LNCaP clone FGC (cell line): Measurements from ENCODE around the gene NFX1.

Source experiments
- DNase-seq: peaks from one replicate; pipeline ENCODE4 v3.0.0-alpha.2; 2011; ENCODE audit warnings: low read depth
- H3K4me3 ChIP-seq: 2 replicates; pipeline ENCODE4 v1.5.1; 2011; ENCODE audit warnings: mild to moderate bottlenecking, low read depth, low read length, control low read depth
- CTCF ChIP-seq: IDR thresholded peaks from 2 replicates; pipeline ENCODE4 v1.5.1; 2012; ENCODE audit warnings: mild to moderate bottlenecking; ENCODE audit not compliant: control insufficient read depth, insufficient read depth; ENCODE audit errors: extremely low read depth

The NFX1 gene

GRCh38 chr9:33403941-33404787 is 113.8 kb downstream of the NFX1 start:
- no peak for DNase-seq
- TF ChIP-seq CTCF: no peak
- no peak overlapping the region for H3K4me3 ChIP-seq

- no peak for TF ChIP-seq CTCF
- DNase-seq: no peak
- H3K4me3 ChIP-seq: no peak overlapping the region
Measured at GRCh38 chr9:33404788-33405362, 114.6 kb downstream of the NFX1 start.

- H3K4me3 ChIP-seq: no peak overlapping the region
- no peak for DNase-seq
- TF ChIP-seq CTCF: no peak
Measured at GRCh38 chr9:33407061-33407460, 116.7 kb downstream of the NFX1 start.

- no peak for DNase-seq
- no peak for TF ChIP-seq CTCF
- H3K4me3 ChIP-seq: no peak overlapping the region
Measured at GRCh38 chr9:33408087-33408486, 117.8 kb downstream of the NFX1 start.

GRCh38 chr9:33414268-33414667 is 124.0 kb downstream of the NFX1 start:
- H3K4me3 ChIP-seq: no peak overlapping the region
- TF ChIP-seq CTCF: no peak
- DNase-seq: no peak

GRCh38 chr9:33414889-33415500 is 124.7 kb downstream of the NFX1 start:
- no peak overlapping the region for H3K4me3 ChIP-seq
- DNase-seq: no peak
- TF ChIP-seq CTCF: no peak
